GM23338 (cell line): ENCODE data around the gene MYO7B. TPM values are rescaled to one million over a fixed set of nuclear protein-coding genes. Genes with fewer than 3 reads are reported as not detected.
A peak's percentile ranks its signal among the peaks of the same experiment; 100 is the strongest.

Source experiments
- ATAC-seq: fragments of 200-7000 bp; cut with Tn5 transposase; 3 replicates; pipeline ENCODE4 v1.9.1; 2020
- DNase-seq: peaks from one replicate; pipeline ENCODE4 v3.0.0-alpha.2; 2015; ENCODE audit warnings: low spot score
- H2AFZ ChIP-seq: fragments of 200-600 bp; sonication (generic); 2 replicates; pipeline ENCODE4 v1.8.0; 2016; ENCODE audit warnings: antibody characterized with exemption, mild to moderate bottlenecking, moderate library complexity
- H3F3A ChIP-seq: fragments of 200-600 bp; sonication (generic); replicated peaks from 2 replicates; pipeline ENCODE4 v1.8.0; 2017; ENCODE audit warnings: antibody characterized with exemption, mixed run types, low read depth
- H3K27ac ChIP-seq: fragments of 200-600 bp; sonication (generic); 2 replicates; pipeline ENCODE4 v1.6.1; 2016; ENCODE audit warnings: low read depth
- H3K27me3 ChIP-seq: fragments of 200-600 bp; sonication (generic); 2 replicates; pipeline ENCODE4 v1.8.0; 2016; ENCODE audit warnings: mild to moderate bottlenecking, mixed run types, moderate library complexity; ENCODE audit not compliant: insufficient read depth
- H3K36me3 ChIP-seq: fragments of 200-600 bp; sonication (generic); 2 replicates; pipeline ENCODE4 v1.8.0; 2016; ENCODE audit warnings: mild to moderate bottlenecking; ENCODE audit not compliant: insufficient read depth
- H3K4me1 ChIP-seq: fragments of 200-600 bp; sonication (generic); 2 replicates; pipeline ENCODE4 v1.8.0; 2016; ENCODE audit warnings: mild to moderate bottlenecking, moderate library complexity; ENCODE audit not compliant: insufficient read depth
- H3K4me2 ChIP-seq: fragments of 200-600 bp; sonication (generic); 2 replicates; pipeline ENCODE4 v1.7.1; 2017; ENCODE audit warnings: mixed run types
- H3K4me3 ChIP-seq: fragments of 200-600 bp; sonication (generic); 2 replicates; pipeline ENCODE4 v1.6.1; 2016; ENCODE audit warnings: mixed run types
- H3K79me2 ChIP-seq: fragments of 200-600 bp; sonication (generic); replicated peaks from 2 replicates; pipeline ENCODE4 v1.8.0; 2017; ENCODE audit warnings: mild to moderate bottlenecking; ENCODE audit not compliant: insufficient read depth
- H3K9me2 ChIP-seq: fragments of 200-600 bp; sonication (generic); 2 replicates; pipeline ENCODE4 v1.8.0; 2017; ENCODE audit not compliant: insufficient read depth
- H4K20me1 ChIP-seq: fragments of 200-600 bp; sonication (generic); replicated peaks from 2 replicates; pipeline ENCODE4 v1.8.0; 2017; ENCODE audit warnings: mild to moderate bottlenecking; ENCODE audit not compliant: insufficient read depth
- H3K27ac Mint-ChIP-seq: 2 replicates; pipeline ENCODE4 v1.8.0; 2020; ENCODE audit warnings: inconsistent platforms, mild to moderate bottlenecking, moderate library complexity, mixed read lengths
- H3K27me3 Mint-ChIP-seq: 3 replicates; pipeline ENCODE4 v1.8.0; 2022; ENCODE audit warnings: low read depth, mild to moderate bottlenecking, moderate library complexity, mixed read lengths, inconsistent platforms; ENCODE audit not compliant: insufficient read depth, poor library complexity
- H3K36me3 Mint-ChIP-seq: 3 replicates; pipeline ENCODE4 v1.8.0; 2021; ENCODE audit warnings: low read depth, mild to moderate bottlenecking, inconsistent platforms, moderate library complexity, mixed read lengths
- H3K4me1 Mint-ChIP-seq: 3 replicates; pipeline ENCODE4 v1.8.0; 2020; ENCODE audit warnings: mild to moderate bottlenecking, inconsistent platforms, mixed read lengths
- H3K4me3 Mint-ChIP-seq: 3 replicates; pipeline ENCODE4 v1.8.0; 2021; ENCODE audit warnings: moderate library complexity, mild to moderate bottlenecking, inconsistent platforms, mixed read lengths
- H3K9me3 Mint-ChIP-seq: 3 replicates; pipeline ENCODE4 v1.8.0; 2020; ENCODE audit warnings: moderate library complexity, mild to moderate bottlenecking, inconsistent platforms, mixed read lengths
- CREB1 ChIP-seq: fragments of 250-450 bp; sonication (Bioruptor Pico); IDR thresholded peaks from 2 replicates; pipeline ENCODE4 v1.5.0; 2020; ENCODE audit warnings: low read depth, mild to moderate bottlenecking, moderate library complexity
- CTCF ChIP-seq, 2 experiments: fragments of 200-600 bp in 1 of 2; sonication (generic) in 1 of 2; conservative IDR thresholded peaks; 2 replicates each; pipeline versions ENCODE4 v1.5.1 to v1.6.1; 2016 to 2017; ENCODE audit warnings: antibody characterized with exemption in 2 of 2, low read depth in 2 of 2, mild to moderate bottlenecking in 2 of 2, moderate library complexity in 1 of 2
- EZH2 ChIP-seq: fragments of 200-600 bp; sonication (generic); IDR thresholded peaks from one replicate; pipeline ENCODE4 v1.8.0; 2017; ENCODE audit warnings: antibody characterized with exemption, mild to moderate bottlenecking, low read depth; ENCODE audit not compliant: unreplicated experiment
- JUNB ChIP-seq: IDR thresholded peaks from one replicate; pipeline ENCODE4 v1.6.1; 2016; ENCODE audit warnings: antibody characterized with exemption; ENCODE audit not compliant: unreplicated experiment
- REST ChIP-seq: IDR thresholded peaks from one replicate; pipeline ENCODE4 v1.6.1; 2018; ENCODE audit warnings: antibody characterized with exemption; ENCODE audit not compliant: unreplicated experiment
- ZNF331 ChIP-seq: fragments of 250-450 bp; sonication (Bioruptor Pico); IDR thresholded peaks from 2 replicates; pipeline ENCODE4 v1.5.0; 2020; ENCODE audit warnings: low read depth, mild to moderate bottlenecking, moderate library complexity
- polyA plus RNA-seq: library from polyadenylated mRNA; unstranded; fragments of >200 nt; fragmentation: Nextera tagmentation; extraction: Ambion mirVana; gene quantifications from 2 replicates; pipeline ENCODE4 v1.2.1, GENCODE V29; 2016
- total RNA-seq: library from RNA; depleted of rRNA; stranded (reverse); fragments of >200 nt; shearing (Covaris generic); gene quantifications from 2 replicates; pipeline ENCODE4 v1.2.3, GENCODE V29; 2014

The MYO7B gene
- total and polyA plus RNA-seq, 2 experiments from 2014 or later = not detected

- no peak overlapping the region for H2AFZ ChIP-seq
- no peak overlapping the region for H3K27ac ChIP-seq
- H3K9me3 Mint-ChIP-seq = 0 out of 3 replicates have a peak, but pooled peaks cover 3% of the 10 kb centered on the region
- no peaks in the 10 kb centered on the region for H3K9me2 ChIP-seq
- ATAC-seq (no peak), DNase-seq (no peak)
- H4K20me1 ChIP-seq = no peaks in the 10 kb centered on the region
- no peaks in the 10 kb centered on the region for H3K4me1 ChIP-seq
- no peaks in the 10 kb centered on the region for H3K27me3 ChIP-seq
- no peaks in the 10 kb centered on the region for H3F3A ChIP-seq
- H3K79me2 ChIP-seq = no peaks in the 10 kb centered on the region
- no peak overlapping the region for H3K4me2 ChIP-seq
- TF ChIP-seq CTCF (conservative IDR thresholded peaks at IDR 0.05; ENCODE audit: low read depth in 2 of 2) = no peak
- H3K27me3 Mint-ChIP-seq = peaks cover 2% of the 10 kb centered on the region
- H3K4me1 Mint-ChIP-seq = peaks cover 17% of the 10 kb centered on the region
- H3K36me3 Mint-ChIP-seq = no peaks in the 10 kb centered on the region; the same call in 2 of the 3 replicates
- H3K4me3 ChIP-seq = no peak overlapping the region
- H3K36me3 ChIP-seq = no peaks in the 10 kb centered on the region
- H3K4me3 Mint-ChIP-seq = no peak overlapping the region
- H3K27ac Mint-ChIP-seq = no peak overlapping the region
Observed at GRCh38 chr2:127584516-127585033, 49.1 kb downstream of the MYO7B start.

DNA sequence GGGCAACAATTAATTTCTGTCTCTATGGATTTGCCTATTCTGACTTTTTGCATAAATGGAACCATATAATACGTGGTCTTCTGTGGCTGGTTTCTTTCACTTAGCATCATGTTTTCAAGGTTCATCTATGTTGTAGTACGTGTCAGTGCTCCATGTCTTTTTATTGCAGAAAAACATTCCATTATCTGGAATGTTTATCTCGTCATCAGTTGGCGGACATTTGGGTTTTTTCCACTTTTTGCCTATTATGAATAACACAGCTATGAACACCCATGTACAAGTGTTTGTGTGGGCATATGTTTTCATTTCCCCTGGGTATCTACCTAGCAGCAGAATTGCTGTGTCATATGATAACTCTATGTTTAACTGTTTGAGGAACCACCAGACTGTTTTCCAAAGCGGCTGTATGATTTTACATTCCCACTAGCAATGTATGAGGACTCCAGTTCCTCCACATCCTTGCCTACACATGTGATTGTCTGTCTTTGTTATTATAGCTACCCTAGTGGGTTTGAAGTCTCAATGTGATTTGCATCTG lies 49.9 kb downstream of the MYO7B start:
- Histone ChIP-seq H3F3A (no peaks in the 10 kb centered on the region), H4K20me1 (no peaks in the 10 kb centered on the region), H3K36me3 (no peaks in the 10 kb centered on the region), H3K4me1 (no peaks in the 10 kb centered on the region), H3K4me2 (peak overlapping the region; percentile 30; the same call in 1 of the 2 replicates), H2AFZ (no peak overlapping the region), H3K9me2 (no peaks in the 10 kb centered on the region), H3K27ac (no peak overlapping the region), H3K27me3 (no peaks in the 10 kb centered on the region), H3K79me2 (no peaks in the 10 kb centered on the region), H3K4me3 (no peak overlapping the region)
- DNase-seq (no peak), ATAC-seq (no peak)
- Mint-ChIP-seq H3K36me3 (no peaks in the 10 kb centered on the region; the same call in 2 of the 3 replicates), H3K27me3 (peaks cover 2% of the 10 kb centered on the region), H3K4me1 (peaks cover 17% of the 10 kb centered on the region), H3K9me3 (0 out of 3 replicates have a peak, but pooled peaks cover 3% of the 10 kb centered on the region), H3K4me3 (no peak overlapping the region), H3K27ac (no peak overlapping the region)
- TF ChIP-seq REST (no peak), CREB1 (CRISPR knock-in tag) (no peak), CTCF (conservative IDR thresholded peaks at IDR 0.05; ENCODE audit: low read depth in 2 of 2) (no peak), EZH2 (no peak), ZNF331 (CRISPR knock-in tag) (no peak), JUNB (no peak)
